Right lobe of liver (tissue), 6 donors: ENCODE measurements around the gene RALGPS1. TPM values are rescaled to one million over a fixed set of nuclear protein-coding genes. Genes with fewer than 3 reads are reported as not detected.

ENCODE experiments used
- ATAC-seq, 4 donors: fragments of 200-7000 bp; cut with Tn5 transposase; one replicate each; pipeline ENCODE4 v1.9.1; 2020; ENCODE audit warnings: mild to moderate bottlenecking in 4 of 4, moderate library complexity in 4 of 4
- DNase-seq, 3 donors: peaks; one replicate each; pipeline ENCODE4 v3.0.0-alpha.2; 2020
- H3K27ac ChIP-seq, 3 donors: fragments of 200-600 bp; one replicate each; pipeline ENCODE4 v1.8.0; 2022
- H3K27me3 ChIP-seq, 2 donors: fragments of 200-600 bp; one replicate each; pipeline ENCODE4 v1.8.0; 2022
- H3K36me3 ChIP-seq, 4 donors: fragments of 200-600 bp; sonication (generic) in 1 of 4; one replicate each; pipeline versions ENCODE4 v1.5.1 to v1.8.0; 2017 to 2022; ENCODE audit warnings: control low read depth in 1 of 4
- H3K4me1 ChIP-seq, 4 donors: fragments of 200-600 bp; sonication (generic) in 1 of 4; one replicate each; pipeline versions ENCODE4 v1.5.1 to v1.8.0; 2017 to 2022; ENCODE audit warnings: control low read depth in 1 of 4
- H3K4me3 ChIP-seq, 3 donors: fragments of 200-600 bp; one replicate each; pipeline ENCODE4 v1.8.0; 2022
- H3K9me3 ChIP-seq, 4 donors: fragments of 200-600 bp; sonication (generic) in 1 of 4; one replicate each; pipeline versions ENCODE4 v1.5.1 to v1.8.0; 2017 to 2022; ENCODE audit warnings: control low read depth in 1 of 4
- CTCF ChIP-seq, 4 donors: fragments of 200-600 bp in 3 of 4; fragments of 450-650 bp in 1 of 4; IDR thresholded peaks; one replicate each; pipeline versions ENCODE4 v1.5.1 to v1.8.0; 2016 to 2022; ENCODE audit warnings: antibody characterized with exemption in 4 of 4, mild to moderate bottlenecking in 2 of 4
- POLR2A ChIP-seq: fragments of 450-650 bp; IDR thresholded peaks from one replicate; pipeline ENCODE4 v1.6.1; 2017; ENCODE audit warnings: antibody characterized with exemption, mild to moderate bottlenecking
- WGBS: methylation state at CpG from one replicate; pipeline ENCODE4 v1.1.6; 2018; ENCODE audit warnings: low coverage, low lambda C conversion rate; ENCODE audit not compliant: insufficient coverage; ENCODE audit errors: missing lambda C conversion rate; 5-methylcytosine and 5-hydroxymethylcytosine counted together
- intact Hi-C, 2 donors: fragments of 100-400 bp; cut with DNase I; formaldehyde crosslinking; loops; one replicate each; pipeline versions ENCODE4 v1.11.2 to v1.14.1; 2022
- total RNA-seq, 6 experiments: library from RNA; depleted of rRNA in 2 of 6; stranded (reverse); fragments of >200 nt in 2 of 6; fragmentation: NEBNext Ultra II Directional in 3 of 6; extraction: Animal tissue kit (Norgen Biotek cat#: 25700) in 3 of 6; gene quantifications; one replicate each; pipeline versions ENCODE4 v1.1.0 to v1.2.4, GENCODE V29; 2016 to 2023
- donor health status: DM: no; HTN: yes; CAD: no.
- donor health status: DM: no; HTN: no; CAD: no.
- donor health status: DM: no; HTN: no; CAD: no.
- donor health status: DM: no; HTN: yes; CAD: no.
- donor health status: DM: no; HTN: yes; CAD: no.

RALGPS1 gene
- total RNA-seq, 6 experiments from 2014 or later: 1.2 to 3.8 (median 2.4) TPM

GRCh38 chr9:127035948-127036347, 121.4 kb downstream of the RALGPS1 start:
- DNase-seq (no peak), ATAC-seq (no peak)
- intact Hi-C loops: no loop called here
- Histone ChIP-seq H3K36me3 (no peaks in the 10 kb centered on the region), H3K9me3 (no peaks in the 10 kb centered on the region), H3K4me1 (no peaks in the 10 kb centered on the region), H3K27me3 (no peaks in the 10 kb centered on the region), H3K27ac (no peak overlapping the region), H3K4me3 (no peak overlapping the region)
- 62% methylated on average over 3 of the region's 4 CpGs for WGBS
- TF ChIP-seq POLR2A (no peak), CTCF (IDR thresholded peaks at IDR 0.05) (no peak)

- intact Hi-C loops: no loop called here
- Histone ChIP-seq H3K27me3 (no peaks in the 10 kb centered on the region), H3K36me3 (no peaks in the 10 kb centered on the region), H3K4me3 (no peak overlapping the region), H3K27ac (no peak overlapping the region), H3K9me3 (no peaks in the 10 kb centered on the region), H3K4me1 (no peaks in the 10 kb centered on the region)
- WGBS: 89% methylated on average over 2 of the region's 2 CpGs
- DNase-seq (no peak), ATAC-seq (no peak)
- no peak for TF ChIP-seq CTCF (IDR thresholded peaks at IDR 0.05)
- no peak for TF ChIP-seq POLR2A
These were observed 121.9 kb downstream of the RALGPS1 start for GRCh38 chr9:127036437-127036836.

GRCh38 chr9:127038531-127038930, 123.9 kb downstream of the RALGPS1 start:
- H3K9me3 ChIP-seq: no peaks in the 10 kb centered on the region
- intact Hi-C loops: no loop called here
- ATAC-seq (no peak), DNase-seq (no peak)
- no peaks in the 10 kb centered on the region for H3K4me1 ChIP-seq
- 83% methylated on average over 5 of the region's 5 CpGs for WGBS
- no peak overlapping the region for H3K4me3 ChIP-seq
- no peaks in the 10 kb centered on the region for H3K27me3 ChIP-seq
- no peak overlapping the region for H3K27ac ChIP-seq
- no peaks in the 10 kb centered on the region for H3K36me3 ChIP-seq
- no peak for TF ChIP-seq POLR2A
- no peak for TF ChIP-seq CTCF (IDR thresholded peaks at IDR 0.05)

GRCh38 chr9:127039492-127039891, 124.9 kb downstream of the RALGPS1 start:
- WGBS: 80% methylated on average over 2 of the region's 2 CpGs
- Histone ChIP-seq H3K36me3 (no peaks in the 10 kb centered on the region), H3K27ac (no peak overlapping the region), H3K4me3 (no peak overlapping the region), H3K4me1 (no peaks in the 10 kb centered on the region), H3K27me3 (no peaks in the 10 kb centered on the region), H3K9me3 (no peaks in the 10 kb centered on the region)
- DNase-seq: no peak
- TF ChIP-seq POLR2A: no peak
- TF ChIP-seq CTCF (IDR thresholded peaks at IDR 0.05): no peak
- intact Hi-C loops: no loop called here
- ATAC-seq: no peak

GRCh38 chr9:127045148-127045547, 130.6 kb downstream of the RALGPS1 start:
- ATAC-seq (no peak), DNase-seq (no peak)
- H3K9me3 ChIP-seq: no peaks in the 10 kb centered on the region
- no peak for TF ChIP-seq CTCF (IDR thresholded peaks at IDR 0.05)
- TF ChIP-seq POLR2A: no peak
- H3K4me1 ChIP-seq: peaks cover 0 to 4% (median 0%) of the 10 kb centered on the region in 4 donors
- H3K27me3 ChIP-seq: no peaks in the 10 kb centered on the region
- H3K36me3 ChIP-seq: no peaks in the 10 kb centered on the region
- no peak overlapping the region for H3K4me3 ChIP-seq
- intact Hi-C loops: no loop called here
- 88% methylated on average over 1 of the region's 1 CpG for WGBS
- no peak overlapping the region for H3K27ac ChIP-seq
